GM20000 (cell line): ENCODE measurements around the gene TMEM182.

Experiments
- DNase-seq: peaks from one replicate; pipeline ENCODE4 v3.0.0; 2012; ENCODE audit warnings: low spot score
- CTCF ChIP-seq: IDR thresholded peaks from 2 replicates; pipeline ENCODE4 v1.5.1; 2012; ENCODE audit warnings: mild to moderate bottlenecking, control low read depth; ENCODE audit errors: extremely low read depth, missing control alignments

The TMEM182 gene, protein sequence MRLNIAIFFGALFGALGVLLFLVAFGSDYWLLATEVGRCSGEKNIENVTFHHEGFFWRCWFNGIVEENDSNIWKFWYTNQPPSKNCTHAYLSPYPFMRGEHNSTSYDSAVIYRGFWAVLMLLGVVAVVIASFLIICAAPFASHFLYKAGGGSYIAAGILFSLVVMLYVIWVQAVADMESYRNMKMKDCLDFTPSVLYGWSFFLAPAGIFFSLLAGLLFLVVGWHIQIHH

GRCh38 chr2:102761763-102762162, at the start of gene TMEM182:
Gene TMEM182, plus strand, starts transcription at chr2:102762031. Its CDS starts 187 bp downstream, at chr2:102762218.
- no peak for TF ChIP-seq CTCF

GRCh38 chr2:102717308-102718018, 44.4 kb upstream of the TMEM182 start:
- DNase-seq, result no peak
- TF ChIP-seq CTCF, result no peak

More at GRCh38 chr2:102761763-102762162, at the start of gene TMEM182:
- no peak for DNase-seq

GRCh38 chr2:102718387-102719316, 43.2 kb upstream of the TMEM182 start:
- TF ChIP-seq CTCF, result no peak
- no peak for DNase-seq

DNA sequence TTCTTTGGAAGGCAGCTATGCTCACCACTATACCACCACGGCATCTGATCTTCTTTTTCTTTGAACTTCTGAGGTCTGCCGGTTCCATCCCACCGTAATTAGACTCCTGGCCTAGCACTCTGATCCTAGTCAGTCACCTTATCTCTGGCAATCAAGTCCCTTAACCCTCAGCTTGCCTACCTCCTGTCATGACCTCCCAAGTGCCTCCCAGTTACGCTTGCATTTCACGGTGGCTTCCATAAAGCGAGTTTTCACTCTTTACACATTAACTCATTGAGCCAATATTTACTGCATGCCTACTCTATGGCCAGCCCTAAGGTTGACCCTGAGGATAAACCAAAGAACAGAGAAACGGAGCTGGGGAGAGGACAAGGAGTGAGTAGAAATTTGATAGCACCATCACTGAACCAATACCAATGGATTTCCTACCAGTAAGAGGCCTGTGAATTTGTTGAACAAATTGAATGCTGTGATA, 37.8 kb upstream of the TMEM182 start:
- no peak for DNase-seq
- TF ChIP-seq CTCF, result no peak

GRCh38 chr2:102724553-102724952, 37.3 kb upstream of the TMEM182 start:
- TF ChIP-seq CTCF, result no peak
- no peak for DNase-seq

DNA sequence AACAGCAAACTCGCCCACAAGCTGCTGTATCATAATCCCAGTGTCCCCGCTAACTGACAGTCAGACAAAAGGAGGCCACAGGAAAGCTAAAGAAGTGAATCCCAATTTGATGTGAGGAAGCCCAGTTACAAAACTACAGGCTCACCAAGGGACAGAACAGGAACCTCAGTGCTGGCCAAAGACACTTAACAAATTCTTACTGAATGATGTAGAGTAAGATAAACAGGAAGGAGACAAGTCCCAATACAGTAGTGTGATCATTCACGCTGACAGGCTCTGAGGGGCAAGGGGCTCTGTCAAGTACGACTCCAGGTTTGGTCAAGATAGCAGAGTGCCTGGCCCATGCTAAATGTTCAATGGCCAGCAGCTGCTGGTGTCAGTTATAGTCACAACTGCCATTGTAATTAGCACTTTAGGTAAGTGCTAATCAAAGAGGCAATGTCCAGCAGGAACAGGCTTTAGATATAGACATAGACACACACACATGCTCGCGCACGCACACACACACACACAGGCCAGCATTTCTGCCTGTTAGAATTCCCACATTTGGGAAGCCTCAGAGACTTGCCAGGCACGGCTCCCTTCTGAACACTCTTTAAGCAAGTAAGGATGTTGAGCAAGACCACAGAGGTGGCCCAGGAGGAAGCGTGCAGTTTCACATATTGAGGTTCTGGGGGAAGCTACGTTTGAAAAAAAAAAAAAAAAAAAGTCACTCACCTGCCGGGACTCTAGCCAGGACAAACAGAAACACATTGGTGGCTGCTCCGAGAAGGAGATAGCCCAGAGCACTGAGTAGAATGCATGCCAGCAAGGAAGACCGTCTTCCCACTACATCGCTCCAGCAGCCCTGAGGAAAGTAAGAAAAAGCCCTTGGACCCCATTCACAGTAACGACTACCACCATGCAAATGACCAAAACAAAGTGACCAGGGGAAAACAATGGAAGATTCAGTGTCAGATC, 35.4 kb upstream of the TMEM182 start:
- no peak for TF ChIP-seq CTCF
- no peak for DNase-seq
